GM23338 (cell line): Measurements from ENCODE around the gene LPGAT1. TPM values are rescaled to one million over a fixed set of nuclear protein-coding genes. Genes with fewer than 3 reads are reported as not detected.

Experiments
- ATAC-seq: fragments of 200-7000 bp; cut with Tn5 transposase; 3 replicates; pipeline ENCODE4 v1.9.1; 2020
- DNase-seq: peaks from one replicate; pipeline ENCODE4 v3.0.0-alpha.2; 2015; ENCODE audit warnings: low spot score
- H2AFZ ChIP-seq: fragments of 200-600 bp; sonication (generic); 2 replicates; pipeline ENCODE4 v1.8.0; 2016; ENCODE audit warnings: antibody characterized with exemption, mild to moderate bottlenecking, moderate library complexity
- H3F3A ChIP-seq: fragments of 200-600 bp; sonication (generic); replicated peaks from 2 replicates; pipeline ENCODE4 v1.8.0; 2017; ENCODE audit warnings: antibody characterized with exemption, mixed run types, low read depth
- H3K27ac ChIP-seq: fragments of 200-600 bp; sonication (generic); 2 replicates; pipeline ENCODE4 v1.6.1; 2016; ENCODE audit warnings: low read depth
- H3K27me3 ChIP-seq: fragments of 200-600 bp; sonication (generic); 2 replicates; pipeline ENCODE4 v1.8.0; 2016; ENCODE audit warnings: mild to moderate bottlenecking, mixed run types, moderate library complexity; ENCODE audit not compliant: insufficient read depth
- H3K36me3 ChIP-seq: fragments of 200-600 bp; sonication (generic); 2 replicates; pipeline ENCODE4 v1.8.0; 2016; ENCODE audit warnings: mild to moderate bottlenecking; ENCODE audit not compliant: insufficient read depth
- H3K4me1 ChIP-seq: fragments of 200-600 bp; sonication (generic); 2 replicates; pipeline ENCODE4 v1.8.0; 2016; ENCODE audit warnings: mild to moderate bottlenecking, moderate library complexity; ENCODE audit not compliant: insufficient read depth
- H3K4me2 ChIP-seq: fragments of 200-600 bp; sonication (generic); 2 replicates; pipeline ENCODE4 v1.7.1; 2017; ENCODE audit warnings: mixed run types
- H3K4me3 ChIP-seq: fragments of 200-600 bp; sonication (generic); 2 replicates; pipeline ENCODE4 v1.6.1; 2016; ENCODE audit warnings: mixed run types
- H3K79me2 ChIP-seq: fragments of 200-600 bp; sonication (generic); replicated peaks from 2 replicates; pipeline ENCODE4 v1.8.0; 2017; ENCODE audit warnings: mild to moderate bottlenecking; ENCODE audit not compliant: insufficient read depth
- H3K9me2 ChIP-seq: fragments of 200-600 bp; sonication (generic); 2 replicates; pipeline ENCODE4 v1.8.0; 2017; ENCODE audit not compliant: insufficient read depth
- H4K20me1 ChIP-seq: fragments of 200-600 bp; sonication (generic); replicated peaks from 2 replicates; pipeline ENCODE4 v1.8.0; 2017; ENCODE audit warnings: mild to moderate bottlenecking; ENCODE audit not compliant: insufficient read depth
- H3K27ac Mint-ChIP-seq: 2 replicates; pipeline ENCODE4 v1.8.0; 2020; ENCODE audit warnings: inconsistent platforms, mild to moderate bottlenecking, moderate library complexity, mixed read lengths
- H3K27me3 Mint-ChIP-seq: 3 replicates; pipeline ENCODE4 v1.8.0; 2022; ENCODE audit warnings: low read depth, mild to moderate bottlenecking, moderate library complexity, mixed read lengths, inconsistent platforms; ENCODE audit not compliant: insufficient read depth, poor library complexity
- H3K36me3 Mint-ChIP-seq: 3 replicates; pipeline ENCODE4 v1.8.0; 2021; ENCODE audit warnings: low read depth, mild to moderate bottlenecking, inconsistent platforms, moderate library complexity, mixed read lengths
- H3K4me1 Mint-ChIP-seq: 3 replicates; pipeline ENCODE4 v1.8.0; 2020; ENCODE audit warnings: mild to moderate bottlenecking, inconsistent platforms, mixed read lengths
- H3K4me3 Mint-ChIP-seq: 3 replicates; pipeline ENCODE4 v1.8.0; 2021; ENCODE audit warnings: moderate library complexity, mild to moderate bottlenecking, inconsistent platforms, mixed read lengths
- H3K9me3 Mint-ChIP-seq: 3 replicates; pipeline ENCODE4 v1.8.0; 2020; ENCODE audit warnings: moderate library complexity, mild to moderate bottlenecking, inconsistent platforms, mixed read lengths
- CREB1 ChIP-seq: fragments of 250-450 bp; sonication (Bioruptor Pico); IDR thresholded peaks from 2 replicates; pipeline ENCODE4 v1.5.0; 2020; ENCODE audit warnings: low read depth, mild to moderate bottlenecking, moderate library complexity
- ETS1 ChIP-seq: IDR thresholded peaks from 2 replicates; pipeline ENCODE4 v1.6.1; 2016; ENCODE audit warnings: antibody characterized with exemption
- EZH2phosphoT487 ChIP-seq: fragments of 200-600 bp; sonication (generic); IDR thresholded peaks from one replicate; pipeline ENCODE4 v1.8.1; 2018; ENCODE audit warnings: antibody characterized with exemption; ENCODE audit not compliant: unreplicated experiment
- JUNB ChIP-seq: IDR thresholded peaks from one replicate; pipeline ENCODE4 v1.6.1; 2016; ENCODE audit warnings: antibody characterized with exemption; ENCODE audit not compliant: unreplicated experiment
- NANOG ChIP-seq: IDR thresholded peaks from 2 replicates; pipeline ENCODE4 v1.6.1; 2016; ENCODE audit warnings: antibody characterized with exemption, borderline replicate concordance
- POLR2AphosphoS5 ChIP-seq: IDR thresholded peaks from 2 replicates; pipeline ENCODE4 v1.6.1; 2016; ENCODE audit warnings: antibody characterized with exemption, low read depth
- REST ChIP-seq: IDR thresholded peaks from one replicate; pipeline ENCODE4 v1.6.1; 2018; ENCODE audit warnings: antibody characterized with exemption; ENCODE audit not compliant: unreplicated experiment
- STAT1 ChIP-seq: IDR thresholded peaks from one replicate; pipeline ENCODE4 v1.6.1; 2016; ENCODE audit warnings: antibody characterized with exemption; ENCODE audit not compliant: unreplicated experiment
- ZNF114 ChIP-seq: fragments of 250-450 bp; sonication (Bioruptor Pico); IDR thresholded peaks from 2 replicates; pipeline ENCODE4 v1.5.0; 2020; ENCODE audit warnings: mild to moderate bottlenecking, moderate library complexity
- ZNF331 ChIP-seq: fragments of 250-450 bp; sonication (Bioruptor Pico); IDR thresholded peaks from 2 replicates; pipeline ENCODE4 v1.5.0; 2020; ENCODE audit warnings: low read depth, mild to moderate bottlenecking, moderate library complexity
- polyA plus RNA-seq: library from polyadenylated mRNA; unstranded; fragments of >200 nt; fragmentation: Nextera tagmentation; extraction: Ambion mirVana; gene quantifications from 2 replicates; pipeline ENCODE4 v1.2.1, GENCODE V29; 2016
- total RNA-seq: library from RNA; depleted of rRNA; stranded (reverse); fragments of >200 nt; shearing (Covaris generic); gene quantifications from 2 replicates; pipeline ENCODE4 v1.2.3, GENCODE V29; 2014
- TF ChIP-seq, protein P1 (sequence below): fragments of 250-450 bp; sonication (Bioruptor Pico); IDR thresholded peaks from 2 replicates; pipeline ENCODE4 v1.5.0; 2020; ENCODE audit warnings: mild to moderate bottlenecking, moderate library complexity
- TF ChIP-seq, protein P2 (sequence below), 2 experiments: fragments of 200-600 bp in 1 of 2; sonication (generic) in 1 of 2; conservative IDR thresholded peaks; 2 replicates each; pipeline versions ENCODE4 v1.5.1 to v1.6.1; 2016 to 2017; ENCODE audit warnings: antibody characterized with exemption in 2 of 2, low read depth in 2 of 2, mild to moderate bottlenecking in 2 of 2, moderate library complexity in 1 of 2

Gene LPGAT1
- total and polyA plus RNA-seq, 2 experiments from 2014 or later = 3.3 to 16.4 TPM

DNA sequence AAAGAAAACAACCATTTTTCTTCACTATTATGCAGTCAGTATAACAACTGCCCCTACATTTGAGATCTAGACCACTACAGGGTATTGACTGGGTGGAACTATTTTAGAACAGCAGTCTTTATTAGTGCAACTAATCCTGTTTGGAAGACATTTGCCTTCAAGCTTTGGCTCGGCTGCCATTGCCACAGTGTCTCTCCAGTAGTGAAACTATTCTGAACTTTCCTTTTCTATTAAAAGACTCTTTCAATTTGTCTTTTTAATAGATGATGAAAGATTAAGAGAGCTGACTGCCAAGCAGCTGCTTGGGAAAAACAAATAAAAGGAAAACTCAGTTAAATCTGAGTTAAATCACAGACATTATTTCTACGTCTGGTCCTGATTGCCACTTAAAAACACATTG, 49.3 kb downstream of the LPGAT1 start (continued):
- TF ChIP-seq, protein P1, sequence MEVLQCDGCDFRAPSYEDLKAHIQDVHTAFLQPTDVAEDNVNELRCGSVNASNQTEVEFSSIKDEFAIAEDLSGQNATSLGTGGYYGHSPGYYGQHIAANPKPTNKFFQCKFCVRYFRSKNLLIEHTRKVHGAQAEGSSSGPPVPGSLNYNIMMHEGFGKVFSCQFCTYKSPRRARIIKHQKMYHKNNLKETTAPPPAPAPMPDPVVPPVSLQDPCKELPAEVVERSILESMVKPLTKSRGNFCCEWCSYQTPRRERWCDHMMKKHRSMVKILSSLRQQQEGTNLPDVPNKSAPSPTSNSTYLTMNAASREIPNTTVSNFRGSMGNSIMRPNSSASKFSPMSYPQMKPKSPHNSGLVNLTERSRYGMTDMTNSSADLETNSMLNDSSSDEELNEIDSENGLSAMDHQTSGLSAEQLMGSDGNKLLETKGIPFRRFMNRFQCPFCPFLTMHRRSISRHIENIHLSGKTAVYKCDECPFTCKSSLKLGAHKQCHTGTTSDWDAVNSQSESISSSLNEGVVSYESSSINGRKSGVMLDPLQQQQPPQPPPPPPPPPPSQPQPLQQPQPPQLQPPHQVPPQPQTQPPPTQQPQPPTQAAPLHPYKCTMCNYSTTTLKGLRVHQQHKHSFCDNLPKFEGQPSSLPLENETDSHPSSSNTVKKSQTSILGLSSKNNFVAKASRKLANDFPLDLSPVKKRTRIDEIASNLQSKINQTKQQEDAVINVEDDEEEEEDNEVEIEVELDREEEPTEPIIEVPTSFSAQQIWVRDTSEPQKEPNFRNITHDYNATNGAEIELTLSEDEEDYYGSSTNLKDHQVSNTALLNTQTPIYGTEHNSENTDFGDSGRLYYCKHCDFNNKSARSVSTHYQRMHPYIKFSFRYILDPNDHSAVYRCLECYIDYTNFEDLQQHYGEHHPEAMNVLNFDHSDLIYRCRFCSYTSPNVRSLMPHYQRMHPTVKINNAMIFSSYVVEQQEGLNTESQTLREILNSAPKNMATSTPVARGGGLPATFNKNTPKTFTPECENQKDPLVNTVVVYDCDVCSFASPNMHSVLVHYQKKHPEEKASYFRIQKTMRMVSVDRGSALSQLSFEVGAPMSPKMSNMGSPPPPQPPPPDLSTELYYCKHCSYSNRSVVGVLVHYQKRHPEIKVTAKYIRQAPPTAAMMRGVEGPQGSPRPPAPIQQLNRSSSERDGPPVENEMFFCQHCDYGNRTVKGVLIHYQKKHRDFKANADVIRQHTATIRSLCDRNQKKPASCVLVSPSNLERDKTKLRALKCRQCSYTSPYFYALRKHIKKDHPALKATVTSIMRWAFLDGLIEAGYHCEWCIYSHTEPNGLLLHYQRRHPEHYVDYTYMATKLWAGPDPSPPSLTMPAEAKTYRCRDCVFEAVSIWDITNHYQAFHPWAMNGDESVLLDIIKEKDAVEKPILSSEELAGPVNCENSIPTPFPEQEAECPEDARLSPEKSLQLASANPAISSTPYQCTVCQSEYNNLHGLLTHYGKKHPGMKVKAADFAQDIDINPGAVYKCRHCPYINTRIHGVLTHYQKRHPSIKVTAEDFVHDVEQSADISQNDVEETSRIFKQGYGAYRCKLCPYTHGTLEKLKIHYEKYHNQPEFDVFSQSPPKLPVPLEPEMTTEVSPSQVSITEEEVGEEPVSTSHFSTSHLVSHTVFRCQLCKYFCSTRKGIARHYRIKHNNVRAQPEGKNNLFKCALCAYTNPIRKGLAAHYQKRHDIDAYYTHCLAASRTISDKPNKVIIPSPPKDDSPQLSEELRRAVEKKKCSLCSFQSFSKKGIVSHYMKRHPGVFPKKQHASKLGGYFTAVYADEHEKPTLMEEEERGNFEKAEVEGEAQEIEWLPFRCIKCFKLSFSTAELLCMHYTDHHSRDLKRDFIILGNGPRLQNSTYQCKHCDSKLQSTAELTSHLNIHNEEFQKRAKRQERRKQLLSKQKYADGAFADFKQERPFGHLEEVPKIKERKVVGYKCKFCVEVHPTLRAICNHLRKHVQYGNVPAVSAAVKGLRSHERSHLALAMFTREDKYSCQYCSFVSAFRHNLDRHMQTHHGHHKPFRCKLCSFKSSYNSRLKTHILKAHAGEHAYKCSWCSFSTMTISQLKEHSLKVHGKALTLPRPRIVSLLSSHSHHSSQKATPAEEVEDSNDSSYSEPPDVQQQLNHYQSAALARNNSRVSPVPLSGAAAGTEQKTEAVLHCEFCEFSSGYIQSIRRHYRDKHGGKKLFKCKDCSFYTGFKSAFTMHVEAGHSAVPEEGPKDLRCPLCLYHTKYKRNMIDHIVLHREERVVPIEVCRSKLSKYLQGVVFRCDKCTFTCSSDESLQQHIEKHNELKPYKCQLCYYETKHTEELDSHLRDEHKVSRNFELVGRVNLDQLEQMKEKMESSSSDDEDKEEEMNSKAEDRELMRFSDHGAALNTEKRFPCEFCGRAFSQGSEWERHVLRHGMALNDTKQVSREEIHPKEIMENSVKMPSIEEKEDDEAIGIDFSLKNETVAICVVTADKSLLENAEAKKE (CRISPR knock-in tag) = no peak
- TF ChIP-seq JUNB (no peak), CREB1 (CRISPR knock-in tag) (no peak), ZNF114 (CRISPR knock-in tag) (no peak)

GRCh38 chr1:211775170-211775569, 55.4 kb downstream of the LPGAT1 start:
- H3K27me3 ChIP-seq = no peaks in the 10 kb centered on the region
- no peaks in the 10 kb centered on the region for H3F3A ChIP-seq
- H3K4me3 Mint-ChIP-seq = no peak overlapping the region
- H3K27ac Mint-ChIP-seq = no peak overlapping the region
- H3K79me2 ChIP-seq = no peaks in the 10 kb centered on the region
- H3K36me3 Mint-ChIP-seq = no peaks in the 10 kb centered on the region
- H2AFZ ChIP-seq = no peak overlapping the region
- H3K27me3 Mint-ChIP-seq = peaks cover 3% of the 10 kb centered on the region
- no peak overlapping the region for H3K4me3 ChIP-seq
- no peak overlapping the region for H3K27ac ChIP-seq
- H3K4me2 ChIP-seq = no peak overlapping the region
- no peaks in the 10 kb centered on the region for H3K36me3 ChIP-seq
- no peaks in the 10 kb centered on the region for H3K9me3 Mint-ChIP-seq
- H3K4me1 Mint-ChIP-seq = no peaks in the 10 kb centered on the region
- no peak for DNase-seq
- no peaks in the 10 kb centered on the region for H3K9me2 ChIP-seq
- H3K4me1 ChIP-seq = no peaks in the 10 kb centered on the region
- no peak for ATAC-seq
- no peaks in the 10 kb centered on the region; the same call in 1 of the 2 replicates for H4K20me1 ChIP-seq
- TF ChIP-seq ETS1 = no peak
- no peak for TF ChIP-seq JUNB
- TF ChIP-seq STAT1 = no peak
- no peak for TF ChIP-seq ZNF114 (CRISPR knock-in tag)
- no peak for TF ChIP-seq POLR2AphosphoS5
- no peak for TF ChIP-seq ZNF331 (CRISPR knock-in tag)
- no peak for TF ChIP-seq NANOG
- TF ChIP-seq, protein P2, sequence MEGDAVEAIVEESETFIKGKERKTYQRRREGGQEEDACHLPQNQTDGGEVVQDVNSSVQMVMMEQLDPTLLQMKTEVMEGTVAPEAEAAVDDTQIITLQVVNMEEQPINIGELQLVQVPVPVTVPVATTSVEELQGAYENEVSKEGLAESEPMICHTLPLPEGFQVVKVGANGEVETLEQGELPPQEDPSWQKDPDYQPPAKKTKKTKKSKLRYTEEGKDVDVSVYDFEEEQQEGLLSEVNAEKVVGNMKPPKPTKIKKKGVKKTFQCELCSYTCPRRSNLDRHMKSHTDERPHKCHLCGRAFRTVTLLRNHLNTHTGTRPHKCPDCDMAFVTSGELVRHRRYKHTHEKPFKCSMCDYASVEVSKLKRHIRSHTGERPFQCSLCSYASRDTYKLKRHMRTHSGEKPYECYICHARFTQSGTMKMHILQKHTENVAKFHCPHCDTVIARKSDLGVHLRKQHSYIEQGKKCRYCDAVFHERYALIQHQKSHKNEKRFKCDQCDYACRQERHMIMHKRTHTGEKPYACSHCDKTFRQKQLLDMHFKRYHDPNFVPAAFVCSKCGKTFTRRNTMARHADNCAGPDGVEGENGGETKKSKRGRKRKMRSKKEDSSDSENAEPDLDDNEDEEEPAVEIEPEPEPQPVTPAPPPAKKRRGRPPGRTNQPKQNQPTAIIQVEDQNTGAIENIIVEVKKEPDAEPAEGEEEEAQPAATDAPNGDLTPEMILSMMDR (conservative IDR thresholded peaks at IDR 0.05; ENCODE audit: low read depth in 2 of 2) = no peak
- no peak for TF ChIP-seq REST
- TF ChIP-seq EZH2phosphoT487 = no peak
